KBM-7 (cell line): ENCODE results near the gene MPL.
A peak's percentile ranks its signal among the peaks of the same experiment; 100 is the strongest.

Experiments used
- DNase-seq: peaks from one replicate; pipeline ENCODE4 v3.0.0-alpha.2; 2015
- in situ Hi-C: fragments of 300-500 bp; cut with MboI; formaldehyde crosslinking; loops from 2 replicates; pipeline ENCODE4 v1.14.3; 2020; ENCODE audit warnings: low sequenced_read_pairs, low pct_unique_long_range_greater_than_20kb, mixed read lengths

The MPL gene

DNA sequence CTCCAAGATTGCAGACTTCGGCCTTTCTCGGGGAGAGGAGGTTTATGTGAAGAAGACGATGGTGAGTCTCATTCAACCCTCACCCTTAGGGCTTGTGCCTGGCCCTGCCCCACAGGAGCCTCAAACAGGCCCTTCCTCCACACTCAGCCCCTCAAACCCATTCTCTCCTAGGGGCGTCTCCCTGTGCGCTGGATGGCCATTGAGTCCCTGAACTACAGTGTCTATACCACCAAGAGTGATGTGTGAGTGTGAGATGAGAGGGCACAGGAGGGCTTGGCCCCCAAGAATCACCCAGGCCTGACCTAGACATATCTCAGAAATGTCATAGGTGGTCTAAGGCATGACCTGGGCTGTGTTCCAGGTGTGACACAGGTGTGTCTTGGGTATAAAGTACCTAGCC is 18.3 kb upstream of the MPL start:
- DNase-seq = no peak
- in situ Hi-C loops = no loop called here

DNA sequence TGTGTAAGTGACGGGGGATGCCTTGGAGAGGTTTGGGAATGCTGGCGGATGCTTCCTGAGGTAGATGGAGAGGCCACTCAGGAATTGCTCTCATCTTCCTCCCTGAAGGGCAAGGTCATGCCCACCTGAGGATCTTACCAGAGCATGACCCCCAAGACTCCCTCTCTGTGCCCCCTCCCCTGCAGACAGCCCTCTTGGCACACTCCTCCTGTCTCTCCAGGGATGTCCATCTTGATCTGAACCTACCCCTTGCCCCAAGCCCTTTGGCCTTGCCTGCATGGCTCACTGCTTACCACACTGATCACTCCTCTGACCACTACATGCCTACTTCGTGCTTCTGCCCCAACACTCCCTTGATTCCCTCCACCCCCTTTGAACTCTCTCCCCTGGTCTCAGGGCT is 17.9 kb upstream of the MPL start:
- no peak for DNase-seq
- in situ Hi-C loops = no loop called here

DNA sequence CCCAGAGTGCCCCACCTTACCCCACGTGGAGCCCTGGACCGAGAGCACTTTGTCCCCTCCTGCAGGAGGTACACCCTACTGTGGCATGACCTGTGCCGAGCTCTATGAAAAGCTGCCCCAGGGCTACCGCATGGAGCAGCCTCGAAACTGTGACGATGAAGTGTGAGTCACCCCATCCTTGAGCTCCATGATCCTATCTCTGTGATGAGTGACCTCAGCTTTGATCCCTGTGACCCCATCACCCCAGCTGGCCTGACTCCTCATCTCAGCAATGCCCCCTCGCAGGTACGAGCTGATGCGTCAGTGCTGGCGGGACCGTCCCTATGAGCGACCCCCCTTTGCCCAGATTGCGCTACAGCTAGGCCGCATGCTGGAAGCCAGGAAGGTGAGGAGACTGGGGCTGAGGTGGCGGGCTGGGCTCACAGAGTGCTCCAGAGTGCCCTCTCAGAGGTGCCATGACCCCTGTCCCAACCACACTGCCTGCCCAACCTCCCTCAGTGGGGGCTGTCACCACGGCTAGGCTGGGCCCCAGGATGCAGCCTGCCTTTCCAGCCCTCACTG is 16.2 kb upstream of the MPL start:
- in situ Hi-C loops = no loop called here
- no peak for DNase-seq

DNA sequence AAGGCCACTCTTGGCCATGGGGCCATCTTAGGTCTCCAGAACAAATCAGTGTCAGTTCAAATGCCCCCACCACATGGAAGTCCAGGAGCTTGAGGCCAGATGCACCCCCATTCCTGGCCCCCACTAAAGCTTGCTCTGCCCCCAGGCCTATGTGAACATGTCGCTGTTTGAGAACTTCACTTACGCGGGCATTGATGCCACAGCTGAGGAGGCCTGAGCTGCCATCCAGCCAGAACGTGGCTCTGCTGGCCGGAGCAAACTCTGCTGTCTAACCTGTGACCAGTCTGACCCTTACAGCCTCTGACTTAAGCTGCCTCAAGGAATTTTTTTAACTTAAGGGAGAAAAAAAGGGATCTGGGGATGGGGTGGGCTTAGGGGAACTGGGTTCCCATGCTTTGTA is 15.1 kb upstream of the MPL start:
- in situ Hi-C loops = no loop called here
- no peak for DNase-seq

- in situ Hi-C loops = no loop called here
- DNase-seq = no peak
These were observed 12.8 kb upstream of the MPL start for GRCh38 chr1:43324810-43325209.

DNA sequence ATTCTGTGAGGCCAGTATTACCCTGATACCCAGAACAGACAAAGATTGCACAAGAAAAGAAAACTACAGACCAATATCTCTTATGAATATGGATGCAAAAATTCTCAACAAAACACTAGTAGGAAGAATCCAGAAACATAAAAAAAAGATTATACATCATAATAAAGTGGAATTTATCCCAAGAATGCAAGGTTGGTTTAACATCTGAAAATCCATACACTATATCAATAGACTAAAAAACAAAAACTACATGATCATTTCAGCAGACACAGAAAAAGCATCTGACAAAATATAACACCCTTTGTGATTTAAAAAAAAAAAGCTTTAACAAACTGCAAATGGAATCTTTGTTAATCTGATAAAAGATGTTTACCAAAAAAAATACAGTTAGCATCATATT is 12.2 kb upstream of the MPL start:
- no peak for DNase-seq
- in situ Hi-C loops = no loop called here

DNA sequence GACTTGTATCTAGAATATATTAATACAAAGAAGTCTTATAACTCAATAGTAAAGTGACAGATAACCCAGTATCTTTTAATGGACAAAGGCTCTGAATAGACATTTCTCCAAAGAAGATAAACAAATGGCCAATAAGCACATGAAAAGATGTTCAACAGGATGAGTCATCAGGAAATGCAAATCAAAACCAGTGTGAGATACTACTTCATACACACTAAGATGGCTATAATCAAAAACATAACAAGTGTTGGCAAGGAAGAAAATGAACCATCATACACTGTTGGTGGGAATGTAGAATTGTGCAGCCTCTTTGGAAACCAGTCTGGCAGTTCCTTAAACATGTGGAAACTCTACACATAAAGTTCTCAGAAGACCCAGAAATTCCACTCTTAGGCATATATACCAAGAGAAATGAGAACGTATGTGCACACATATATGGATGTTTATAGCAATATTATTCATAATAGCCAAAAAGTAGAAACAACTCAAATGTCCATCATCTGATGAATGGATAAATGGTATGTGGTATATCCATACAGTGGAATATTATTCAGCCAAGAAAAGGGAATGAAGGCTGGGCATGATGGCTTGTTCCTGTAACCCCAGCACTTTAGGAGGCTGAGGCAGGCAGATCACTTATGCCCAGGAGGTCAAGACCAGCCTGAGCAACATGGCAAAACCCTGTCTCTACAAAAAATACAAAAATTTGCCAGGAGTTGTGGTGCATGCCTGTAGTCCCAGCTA is 9.9 kb upstream of the MPL start:
- in situ Hi-C loops = no loop called here
- DNase-seq = no peak

- peak; percentile 89 for DNase-seq
These were observed 7.4 kb upstream of the MPL start for GRCh38 chr1:43329995-43330751.

DNA sequence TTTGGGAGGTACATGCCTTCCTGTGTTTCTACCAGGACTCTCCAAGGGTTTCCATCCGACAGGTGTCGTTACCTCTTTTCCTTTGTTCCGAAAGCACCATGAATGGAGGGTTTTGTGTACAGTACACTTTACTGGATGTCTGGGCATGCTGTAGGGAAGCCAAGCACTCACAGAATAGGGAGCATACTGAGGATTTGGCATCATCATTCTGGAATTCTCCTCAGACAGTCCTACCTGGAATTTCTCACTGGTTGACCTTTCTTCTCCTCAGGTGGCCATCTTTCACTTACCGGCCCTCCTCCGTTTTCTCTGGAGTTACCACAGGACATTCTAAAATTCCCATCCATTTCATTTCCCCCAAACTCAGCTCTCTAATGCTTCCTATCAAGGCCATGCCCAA is 5.9 kb upstream of the MPL start:
- in situ Hi-C loops = no loop called here
- no peak for DNase-seq

More at GRCh38 chr1:43329995-43330751, 7.4 kb upstream of the MPL start:
- in situ Hi-C loops = no loop called here

GRCh38 chr1:43334453-43335205 is 3.0 kb upstream of the MPL start:
- in situ Hi-C loops = no loop called here
- DNase-seq = no peak

GRCh38 chr1:43338001-43338400 is 383 bp downstream of the MPL start:
- no peak for DNase-seq
- in situ Hi-C loops = no loop called here

GRCh38 chr1:43339584-43340232 is 2.1 kb downstream of the MPL start:
- in situ Hi-C loops = no loop called here
- no peak for DNase-seq

GRCh38 chr1:43340559-43340958 is 2.9 kb downstream of the MPL start:
- DNase-seq = no peak
- in situ Hi-C loops = no loop called here

DNA sequence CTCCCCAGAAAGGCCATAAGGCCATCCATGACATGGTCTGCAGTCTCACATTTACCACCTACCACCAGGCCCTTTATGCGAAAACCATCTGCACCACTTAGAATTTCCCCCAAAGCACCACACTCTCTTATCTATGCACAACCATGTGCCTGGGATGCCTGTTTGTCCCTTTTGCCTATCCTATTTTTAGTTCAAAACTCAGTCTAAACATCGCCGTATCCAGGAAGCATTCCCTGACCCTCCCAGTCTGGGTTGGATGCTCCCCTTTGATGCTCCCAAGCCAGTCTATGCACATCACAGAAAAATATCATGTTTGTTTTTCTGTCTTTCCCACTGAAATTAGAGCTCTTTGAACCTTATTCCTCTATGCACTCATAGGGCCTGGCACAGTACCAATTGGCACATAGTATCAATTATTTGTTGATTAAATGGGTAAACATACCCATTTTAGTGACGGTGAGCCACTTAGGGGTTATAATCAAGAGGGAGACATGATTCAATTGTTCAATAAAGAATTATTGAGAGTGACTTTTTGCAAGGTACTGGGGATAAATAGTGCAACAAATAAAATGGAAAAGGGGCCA is 6.7 kb downstream of the MPL start:
- DNase-seq = no peak
- in situ Hi-C loops = no loop called here

DNA sequence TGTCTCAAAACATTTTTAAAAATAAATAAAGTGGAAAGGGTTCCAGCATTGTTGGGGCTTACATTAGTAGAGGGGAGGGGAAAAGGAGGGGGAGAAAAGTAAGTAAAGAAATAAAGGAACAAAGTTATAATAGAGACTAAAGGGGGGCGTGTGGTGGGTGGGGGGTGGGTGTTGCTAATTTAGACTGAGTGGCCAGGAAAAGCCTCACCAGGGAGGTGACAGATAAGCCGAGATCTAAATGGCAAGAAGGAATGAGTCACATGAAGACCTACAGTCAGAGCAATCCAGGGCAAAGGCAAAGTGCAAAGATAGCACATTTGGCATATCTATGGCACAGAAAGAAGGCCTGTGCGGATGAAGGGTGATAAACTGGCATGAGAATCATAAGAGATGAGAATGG is 7.5 kb downstream of the MPL start:
- DNase-seq = no peak
- in situ Hi-C loops = no loop called here

DNA sequence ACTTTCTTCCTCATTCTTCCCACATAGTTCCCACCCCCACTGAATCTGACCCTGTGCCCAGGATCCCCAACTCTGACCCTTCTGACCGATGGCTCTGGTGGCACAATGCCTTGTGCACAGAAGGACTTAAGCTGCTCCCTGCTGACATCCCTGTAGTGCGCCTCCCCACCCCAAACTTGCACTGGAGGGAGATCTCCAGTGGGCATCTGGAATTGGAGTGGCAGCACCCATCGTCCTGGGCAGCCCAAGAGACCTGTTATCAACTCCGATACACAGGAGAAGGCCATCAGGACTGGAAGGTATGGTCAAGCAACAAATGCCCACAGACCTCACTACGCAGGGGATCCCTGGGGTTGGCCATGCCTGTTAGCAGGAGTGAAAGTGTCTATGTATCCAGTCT is 9.0 kb downstream of the MPL start:
- in situ Hi-C loops = no loop called here
- DNase-seq = no peak

DNA sequence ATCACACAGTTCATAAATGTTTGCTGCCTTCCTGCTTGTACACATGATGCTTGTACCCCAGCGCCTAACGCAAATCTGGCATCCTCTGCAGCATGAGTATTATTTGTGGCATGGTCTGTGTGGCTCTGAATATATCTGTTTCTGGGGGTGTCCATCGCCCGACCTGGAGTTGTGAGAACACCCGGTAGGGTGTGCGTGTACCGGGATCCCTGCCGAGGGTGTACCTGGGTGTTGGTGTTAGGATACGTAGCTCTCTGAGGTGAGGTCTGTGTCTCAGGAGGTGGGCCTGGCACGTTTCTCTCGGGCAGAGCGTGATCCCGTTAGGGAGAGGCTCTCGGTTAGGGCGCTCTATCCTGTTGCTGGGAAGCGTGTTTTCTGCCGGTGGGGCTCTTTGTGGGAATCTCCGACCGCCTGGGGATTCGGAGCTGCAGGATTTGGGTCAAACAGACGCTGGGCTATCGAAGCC is 10.8 kb downstream of the MPL start:
- no peak for DNase-seq
- in situ Hi-C loops = no loop called here

DNA sequence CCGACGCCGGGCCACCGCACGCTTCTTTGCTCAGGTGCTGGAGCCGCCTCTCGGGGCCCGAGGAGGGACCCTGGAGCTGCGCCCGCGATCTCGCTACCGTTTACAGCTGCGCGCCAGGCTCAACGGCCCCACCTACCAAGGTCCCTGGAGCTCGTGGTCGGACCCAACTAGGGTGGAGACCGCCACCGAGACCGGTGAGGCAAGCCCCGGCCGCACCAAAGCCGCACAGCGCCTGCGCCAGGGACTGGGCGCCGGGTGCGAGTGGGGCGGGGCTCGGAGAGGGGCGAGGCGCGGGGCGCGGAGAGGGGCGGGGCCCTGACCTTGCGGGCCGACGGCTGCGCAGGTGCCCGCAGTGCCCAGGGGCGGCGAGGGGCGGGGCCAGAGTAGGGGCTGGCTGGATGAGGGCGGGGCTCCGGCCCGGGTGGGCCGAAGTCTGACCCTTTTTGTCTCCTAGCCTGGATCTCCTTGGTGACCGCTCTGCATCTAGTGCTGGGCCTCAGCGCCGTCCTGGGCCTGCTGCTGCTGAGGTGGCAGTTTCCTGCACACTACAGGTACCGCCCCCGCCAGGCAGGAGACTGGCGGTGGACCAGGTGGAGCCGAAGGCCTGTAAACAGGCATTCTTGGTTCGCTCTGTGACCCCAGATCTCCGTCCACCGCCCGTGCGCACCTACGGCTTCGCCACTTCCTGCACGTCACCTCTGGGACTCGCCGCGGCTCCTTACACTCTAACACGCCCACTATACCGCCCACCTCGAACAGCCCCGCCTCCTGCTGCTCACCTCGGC is 11.4 kb downstream of the MPL start:
- no peak for DNase-seq
- in situ Hi-C loops = no loop called here
